GM21576 (cell line): ENCODE measurements around the gene YBX2.
"Not testable (repeated sequence)": the region's sequence is repeated elsewhere in the genome, so short reads cannot be mapped to it uniquely, and the experiment has no call there.

Source experiments
- ATAC-seq: cut with Tn5 transposase; IDR thresholded peaks from one replicate; pipeline ENCODE4 v1.9.1; 2021; ENCODE audit warnings: mild to moderate bottlenecking, moderate library complexity; ENCODE audit not compliant: unreplicated experiment

Gene YBX2

GRCh38 chr17:7294614-7295153 lies at the start of gene YBX2:
TSS of gene YBX2 (minus strand) at chr17:7294639. CDS start at chr17:7294500, 139 bp downstream.
- ATAC-seq = no peak

GRCh38 chr17:7343250-7343649 lies 48.8 kb upstream of the YBX2 start:
- no peak for ATAC-seq

GRCh38 chr17:7341842-7342241 lies 47.4 kb upstream of the YBX2 start:
- no peak for ATAC-seq

GRCh38 chr17:7340179-7340578 lies 45.7 kb upstream of the YBX2 start:
- ATAC-seq = no peak

GRCh38 chr17:7337600-7337999 lies 43.2 kb upstream of the YBX2 start:
- ATAC-seq = not testable (repeated sequence)

GRCh38 chr17:7336240-7337175 lies 42.1 kb upstream of the YBX2 start, which contains the start of gene ACAP1:
TSS of gene ACAP1 (plus strand) at chr17:7336529. CDS start at chr17:7336735, 206 bp downstream.
- ATAC-seq = peak; percentile 53

GRCh38 chr17:7335765-7336164 lies 41.3 kb upstream of the YBX2 start:
- not testable (repeated sequence) for ATAC-seq

- ATAC-seq = no peak
Observed at GRCh38 chr17:7334938-7335538, 40.6 kb upstream of the YBX2 start.

GRCh38 chr17:7332600-7333069 lies 38.2 kb upstream of the YBX2 start:
- ATAC-seq = not testable (repeated sequence)

GRCh38 chr17:7332111-7332510 lies 37.7 kb upstream of the YBX2 start:
- ATAC-seq = no peak

- ATAC-seq = no peak
Observed at GRCh38 chr17:7330638-7331015, 36.2 kb upstream of the YBX2 start.

- peak; percentile 32 for ATAC-seq
Observed at GRCh38 chr17:7329997-7330637, 35.7 kb upstream of the YBX2 start.

GRCh38 chr17:7329374-7329996 lies 35.0 kb upstream of the YBX2 start:
- ATAC-seq = peak; percentile 46

- ATAC-seq = peak; percentile 12
Observed at GRCh38 chr17:7328840-7329373, 34.5 kb upstream of the YBX2 start, which contains the start of gene NEURL4. TSS of gene NEURL4 (minus strand) at chr17:7329335. CDS start at chr17:7329312, 23 bp downstream.

GRCh38 chr17:7328009-7328408 lies 33.6 kb upstream of the YBX2 start:
- no peak for ATAC-seq

GRCh38 chr17:7327501-7327900 lies 33.1 kb upstream of the YBX2 start:
- ATAC-seq = no peak

GRCh38 chr17:7327056-7327455 lies 32.6 kb upstream of the YBX2 start:
- ATAC-seq = no peak

GRCh38 chr17:7326186-7326585 lies 31.7 kb upstream of the YBX2 start:
- ATAC-seq = no peak

- no peak for ATAC-seq
Observed at GRCh38 chr17:7325031-7325528, 30.6 kb upstream of the YBX2 start.

- ATAC-seq = no peak
Observed at GRCh38 chr17:7324438-7324779, 30.0 kb upstream of the YBX2 start.
